HepG2 (cell line): ENCODE measurements around the gene PHKG2. TPM values are rescaled to one million over a fixed set of nuclear protein-coding genes. Genes with fewer than 3 reads are reported as not detected.

Source experiments
- ATF5 ChIP-seq: sonication (generic); formaldehyde crosslinking; IDR thresholded peaks from 2 replicates; pipeline ENCODE4 v1.4.0; 2020; ENCODE audit warnings: mild to moderate bottlenecking, low read depth, missing genetic modification reagents
- BCL3 ChIP-seq: sonication (generic); formaldehyde crosslinking; IDR thresholded peaks from 2 replicates; pipeline ENCODE4 v1.5.1; 2020; ENCODE audit warnings: mild to moderate bottlenecking, missing genetic modification reagents, moderate library complexity
- FOXA3 ChIP-seq: IDR thresholded peaks from 2 replicates; pipeline ENCODE4 v1.6.1; 2016; ENCODE audit warnings: missing genetic modification reagents, missing compliant biosample characterization
- GZF1 ChIP-seq: sonication (generic); formaldehyde crosslinking; IDR thresholded peaks from 2 replicates; pipeline ENCODE4 v1.5.1; 2020; ENCODE audit warnings: mild to moderate bottlenecking, missing genetic modification reagents
- HES4 ChIP-seq: sonication (generic); formaldehyde crosslinking; IDR thresholded peaks from 2 replicates; pipeline ENCODE4 v1.9.0; 2021; ENCODE audit warnings: mild to moderate bottlenecking, missing genetic modification reagents, borderline replicate concordance
- HOXA9 ChIP-seq: sonication (generic); formaldehyde crosslinking; IDR thresholded peaks from 2 replicates; pipeline ENCODE4 v1.8.1; 2022; ENCODE audit warnings: missing genetic modification reagents, mild to moderate bottlenecking, moderate library complexity, borderline replicate concordance
- HOXD1 ChIP-seq: sonication (generic); formaldehyde crosslinking; IDR thresholded peaks from 2 replicates; pipeline ENCODE4 v1.5.0; 2020; ENCODE audit warnings: missing genetic modification reagents
- KDM2A ChIP-seq: sonication (generic); formaldehyde crosslinking; IDR thresholded peaks from 2 replicates; pipeline ENCODE4 v1.4.0; 2020; ENCODE audit warnings: low read depth, missing genetic modification reagents, borderline replicate concordance
- RFXAP ChIP-seq: sonication (generic); formaldehyde crosslinking; IDR thresholded peaks from 2 replicates; pipeline ENCODE4 v1.4.0; 2020; ENCODE audit warnings: missing genetic modification reagents, borderline replicate concordance
- SRF ChIP-seq: IDR thresholded peaks from 2 replicates; pipeline ENCODE4 v1.6.1; 2011; ENCODE audit warnings: mild to moderate bottlenecking, low read depth, low read length, moderate library complexity
- TCF7L2 ChIP-seq: IDR thresholded peaks from 2 replicates; pipeline ENCODE4 v1.6.1; 2011; ENCODE audit warnings: mild to moderate bottlenecking, low read depth, low read length, moderate library complexity
- TOPORS ChIP-seq: sonication (generic); formaldehyde crosslinking; IDR thresholded peaks from 2 replicates; pipeline ENCODE4 v1.8.0; 2023; ENCODE audit warnings: mild to moderate bottlenecking, missing genetic modification reagents
- ZNF207 ChIP-seq: fragments of 450-650 bp; IDR thresholded peaks from 2 replicates; pipeline ENCODE4 v1.6.1; 2016; ENCODE audit warnings: antibody characterized with exemption, borderline replicate concordance
- ZNF276 ChIP-seq: sonication (generic); formaldehyde crosslinking; IDR thresholded peaks from 2 replicates; pipeline ENCODE4 v1.4.0; 2020; ENCODE audit warnings: mild to moderate bottlenecking, low read depth, missing genetic modification reagents
- ZNF329 ChIP-seq: sonication (generic); formaldehyde crosslinking; IDR thresholded peaks from 2 replicates; pipeline ENCODE4 v1.9.0; 2021; ENCODE audit warnings: low read depth, mild to moderate bottlenecking, missing genetic modification reagents
- ZNF451 ChIP-seq: sonication (generic); formaldehyde crosslinking; IDR thresholded peaks from 2 replicates; pipeline ENCODE4 v1.5.0; 2020; ENCODE audit warnings: mild to moderate bottlenecking, missing genetic modification reagents
- ZNF720 ChIP-seq: sonication (generic); formaldehyde crosslinking; IDR thresholded peaks from 2 replicates; pipeline ENCODE4 v1.4.0; 2020; ENCODE audit warnings: missing genetic modification reagents
- polyA plus RNA-seq, 8 experiments: library from polyadenylated mRNA; depleted of rRNA in 3 of 8; stranded (reverse) in 7 of 8; unstranded in 1 of 8; fragments of >200 nt; fragmentation: Illumina TruSeq in 4 of 8; extraction: Trizol in 4 of 8; gene quantifications; 2 replicates each; pipeline versions ENCODE4 v1.2.1 to v1.2.3, GENCODE V29; 2011 to 2016; ENCODE audit warnings: low read depth in 4 of 8, missing spikeins in 1 of 8, mixed read lengths in 1 of 8; ENCODE audit not compliant: insufficient read depth in 1 of 8
- total RNA-seq, 5 experiments: library from RNA; depleted of rRNA; stranded (reverse); fragments of >200 nt; fragmentation: Illumina TruSeq; extraction: Trizol; gene quantifications; 2 replicates each; pipeline ENCODE4 v1.2.3, GENCODE V29; 2016; ENCODE audit warnings: low read depth in 1 of 5
- TF ChIP-seq, protein P1 (sequence below): sonication (generic); formaldehyde crosslinking; IDR thresholded peaks from 2 replicates; pipeline ENCODE4 v1.4.0; 2020; ENCODE audit warnings: missing genetic modification reagents
- TF ChIP-seq, protein P2 (sequence below): sonication (generic); formaldehyde crosslinking; IDR thresholded peaks from 2 replicates; pipeline ENCODE4 v1.8.1; 2023; ENCODE audit warnings: mild to moderate bottlenecking, missing genetic modification reagents
- TF ChIP-seq, protein P3 (sequence below): sonication (generic); formaldehyde crosslinking; IDR thresholded peaks from 2 replicates; pipeline ENCODE4 v1.4.0; 2020; ENCODE audit warnings: missing genetic modification reagents

Gene PHKG2
- total and polyA plus RNA-seq, 2 of the 13 experiments (the other 11 are each of a cell fraction or from before 2014, with no cell fraction given): 37.4 to 42.1 TPM

DNA sequence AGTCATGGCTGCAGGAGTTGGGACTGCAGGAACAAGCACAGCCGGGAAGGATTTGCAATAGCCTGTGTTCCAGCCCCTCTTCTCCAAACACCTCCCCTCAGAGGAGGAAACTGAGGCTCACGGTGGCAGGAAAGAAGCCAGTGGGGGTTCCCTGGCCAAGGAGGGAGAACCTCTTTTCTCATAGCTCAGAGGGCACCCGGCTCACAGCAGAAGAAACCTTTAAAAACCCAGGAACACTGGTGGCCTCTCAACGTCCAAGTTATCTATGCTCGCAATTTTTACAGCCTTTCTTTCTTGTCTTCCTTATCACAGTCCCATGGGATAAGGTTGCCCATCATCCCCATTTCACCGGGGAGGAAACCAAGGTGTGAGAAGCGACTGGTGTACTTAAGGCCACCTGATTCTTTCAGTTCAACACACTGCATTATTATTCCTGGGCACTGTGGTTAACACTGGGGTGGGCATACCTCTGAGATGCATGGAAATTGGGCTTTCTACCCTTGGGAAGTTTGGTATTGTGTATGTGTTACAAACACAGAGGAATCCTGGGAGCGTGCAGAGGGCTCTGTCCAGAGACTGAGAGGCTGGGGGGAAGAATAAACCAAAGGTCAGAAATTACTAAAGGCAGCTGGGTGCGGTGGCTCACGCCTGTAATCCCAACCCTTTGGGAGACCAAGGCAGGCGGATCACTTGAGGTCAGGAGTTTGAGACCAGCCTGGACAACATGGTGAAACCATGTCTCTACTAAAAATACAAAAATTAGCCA, 39.6 kb downstream of the PHKG2 start (continued):
- TF ChIP-seq ATF5 (CRISPR knock-in tag): peak; percentile 41; the same call in 1 of the 2 replicates
- TF ChIP-seq TCF7L2: no peak
- TF ChIP-seq ZNF207: no peak
- TF ChIP-seq HOXD1 (CRISPR knock-in tag): no peak; the same call in 1 of the 2 replicates
- no peak; the same call in 1 of the 2 replicates for TF ChIP-seq HES4 (CRISPR knock-in tag)
- TF ChIP-seq SRF: no peak
- no peak for TF ChIP-seq ZNF276 (CRISPR knock-in tag)
- TF ChIP-seq RFXAP (CRISPR knock-in tag): peak; percentile 62; the same call in 1 of the 2 replicates
- TF ChIP-seq, protein P1, sequence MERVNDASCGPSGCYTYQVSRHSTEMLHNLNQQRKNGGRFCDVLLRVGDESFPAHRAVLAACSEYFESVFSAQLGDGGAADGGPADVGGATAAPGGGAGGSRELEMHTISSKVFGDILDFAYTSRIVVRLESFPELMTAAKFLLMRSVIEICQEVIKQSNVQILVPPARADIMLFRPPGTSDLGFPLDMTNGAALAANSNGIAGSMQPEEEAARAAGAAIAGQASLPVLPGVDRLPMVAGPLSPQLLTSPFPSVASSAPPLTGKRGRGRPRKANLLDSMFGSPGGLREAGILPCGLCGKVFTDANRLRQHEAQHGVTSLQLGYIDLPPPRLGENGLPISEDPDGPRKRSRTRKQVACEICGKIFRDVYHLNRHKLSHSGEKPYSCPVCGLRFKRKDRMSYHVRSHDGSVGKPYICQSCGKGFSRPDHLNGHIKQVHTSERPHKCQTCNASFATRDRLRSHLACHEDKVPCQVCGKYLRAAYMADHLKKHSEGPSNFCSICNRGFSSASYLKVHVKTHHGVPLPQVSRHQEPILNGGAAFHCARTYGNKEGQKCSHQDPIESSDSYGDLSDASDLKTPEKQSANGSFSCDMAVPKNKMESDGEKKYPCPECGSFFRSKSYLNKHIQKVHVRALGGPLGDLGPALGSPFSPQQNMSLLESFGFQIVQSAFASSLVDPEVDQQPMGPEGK (CRISPR knock-in tag): peak; percentile 52; the same call in 1 of the 2 replicates
- TF ChIP-seq ZNF451: no peak
- TF ChIP-seq TOPORS (CRISPR knock-in tag): no peak
- 0 out of 2 replicates have a peak, but pooled peaks have one; percentile 37 for TF ChIP-seq KDM2A (CRISPR knock-in tag)
- no peak for TF ChIP-seq ZNF720 (CRISPR knock-in tag)
- TF ChIP-seq, protein P2, sequence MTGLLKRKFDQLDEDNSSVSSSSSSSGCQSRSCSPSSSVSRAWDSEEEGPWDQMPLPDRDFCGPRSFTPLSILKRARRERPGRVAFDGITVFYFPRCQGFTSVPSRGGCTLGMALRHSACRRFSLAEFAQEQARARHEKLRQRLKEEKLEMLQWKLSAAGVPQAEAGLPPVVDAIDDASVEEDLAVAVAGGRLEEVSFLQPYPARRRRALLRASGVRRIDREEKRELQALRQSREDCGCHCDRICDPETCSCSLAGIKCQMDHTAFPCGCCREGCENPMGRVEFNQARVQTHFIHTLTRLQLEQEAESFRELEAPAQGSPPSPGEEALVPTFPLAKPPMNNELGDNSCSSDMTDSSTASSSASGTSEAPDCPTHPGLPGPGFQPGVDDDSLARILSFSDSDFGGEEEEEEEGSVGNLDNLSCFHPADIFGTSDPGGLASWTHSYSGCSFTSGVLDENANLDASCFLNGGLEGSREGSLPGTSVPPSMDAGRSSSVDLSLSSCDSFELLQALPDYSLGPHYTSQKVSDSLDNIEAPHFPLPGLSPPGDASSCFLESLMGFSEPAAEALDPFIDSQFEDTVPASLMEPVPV: no peak
- TF ChIP-seq BCL3 (CRISPR knock-in tag): peak; percentile 58; the same call in 1 of the 2 replicates
- TF ChIP-seq HOXA9 (CRISPR knock-in tag): no peak; the same call in 1 of the 2 replicates
- TF ChIP-seq, protein P3, sequence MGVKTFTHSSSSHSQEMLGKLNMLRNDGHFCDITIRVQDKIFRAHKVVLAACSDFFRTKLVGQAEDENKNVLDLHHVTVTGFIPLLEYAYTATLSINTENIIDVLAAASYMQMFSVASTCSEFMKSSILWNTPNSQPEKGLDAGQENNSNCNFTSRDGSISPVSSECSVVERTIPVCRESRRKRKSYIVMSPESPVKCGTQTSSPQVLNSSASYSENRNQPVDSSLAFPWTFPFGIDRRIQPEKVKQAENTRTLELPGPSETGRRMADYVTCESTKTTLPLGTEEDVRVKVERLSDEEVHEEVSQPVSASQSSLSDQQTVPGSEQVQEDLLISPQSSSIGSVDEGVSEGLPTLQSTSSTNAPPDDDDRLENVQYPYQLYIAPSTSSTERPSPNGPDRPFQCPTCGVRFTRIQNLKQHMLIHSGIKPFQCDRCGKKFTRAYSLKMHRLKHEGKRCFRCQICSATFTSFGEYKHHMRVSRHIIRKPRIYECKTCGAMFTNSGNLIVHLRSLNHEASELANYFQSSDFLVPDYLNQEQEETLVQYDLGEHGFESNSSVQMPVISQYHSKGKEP (CRISPR knock-in tag): no peak
- TF ChIP-seq GZF1: no peak
- TF ChIP-seq FOXA3 (CRISPR knock-in tag): 0 out of 2 replicates have a peak, but pooled peaks have one; percentile 13
- TF ChIP-seq ZNF329 (CRISPR knock-in tag): no peak
